ENCODE data around the gene DUT.
"Not testable (repeated sequence)": the region's sequence is repeated elsewhere in the genome, so short reads cannot be mapped to it uniquely, and the experiment has no call there.

DUT gene

DNA sequence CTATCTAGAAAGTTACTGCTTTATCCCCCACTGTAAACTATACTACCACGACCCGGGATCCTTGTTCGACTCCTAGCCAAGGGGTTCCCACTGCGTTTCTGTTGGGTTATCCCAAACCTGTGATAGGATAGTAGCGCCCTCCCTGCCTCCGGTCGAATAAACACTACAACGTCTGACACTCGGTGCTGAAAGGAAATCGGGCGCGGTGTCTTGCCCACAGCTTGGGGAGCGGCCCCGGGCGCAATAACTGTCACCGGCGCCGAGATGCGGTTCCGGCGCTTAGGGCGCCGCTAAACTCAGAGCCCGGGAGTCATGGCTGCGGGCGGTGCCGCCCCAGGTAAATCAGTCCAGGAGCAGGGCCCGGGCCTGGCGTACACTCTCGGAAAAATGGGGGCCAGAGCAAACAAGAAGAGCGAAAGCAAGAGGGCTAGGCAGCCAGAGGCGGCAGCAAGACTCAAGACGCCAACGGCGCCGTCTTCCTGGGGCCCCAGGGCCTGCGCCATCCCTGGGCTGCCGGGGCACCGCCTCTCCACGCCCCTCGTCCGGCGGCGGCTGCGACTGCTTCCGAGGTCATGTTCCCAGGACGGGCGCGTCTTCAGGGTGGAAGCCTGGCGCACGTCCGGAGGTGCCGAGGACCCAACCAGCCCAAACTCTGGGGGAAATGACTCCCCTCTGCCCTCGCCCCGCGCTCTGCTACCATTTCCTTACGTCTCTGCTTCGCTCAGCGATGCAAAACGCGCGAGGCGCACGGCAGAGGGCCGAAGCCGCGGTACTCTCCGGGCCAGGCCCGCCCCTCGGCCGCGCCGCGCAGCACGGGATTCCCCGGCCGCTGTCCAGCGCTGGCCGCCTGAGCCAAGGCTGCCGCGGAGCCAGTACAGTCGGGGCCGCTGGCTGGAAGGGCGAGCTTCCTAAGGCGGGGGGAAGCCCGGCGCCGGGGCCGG, at the start of gene DUT:
TSS of gene DUT (plus strand) at position 575 of the 941 bp plus-strand sequence. CDS start at position 662, 87 bp downstream.
- peak; percentile 67 for DNase-seq (ENCODE audit: low spot score)

- DNase-seq (ENCODE audit: low spot score): no peak
Measured at GRCh38 chr15:48281674-48282073, 49.6 kb upstream of the DUT start.

- no peak for DNase-seq (ENCODE audit: low spot score)
Measured at GRCh38 chr15:48282216-48282615, 49.0 kb upstream of the DUT start.

DNA sequence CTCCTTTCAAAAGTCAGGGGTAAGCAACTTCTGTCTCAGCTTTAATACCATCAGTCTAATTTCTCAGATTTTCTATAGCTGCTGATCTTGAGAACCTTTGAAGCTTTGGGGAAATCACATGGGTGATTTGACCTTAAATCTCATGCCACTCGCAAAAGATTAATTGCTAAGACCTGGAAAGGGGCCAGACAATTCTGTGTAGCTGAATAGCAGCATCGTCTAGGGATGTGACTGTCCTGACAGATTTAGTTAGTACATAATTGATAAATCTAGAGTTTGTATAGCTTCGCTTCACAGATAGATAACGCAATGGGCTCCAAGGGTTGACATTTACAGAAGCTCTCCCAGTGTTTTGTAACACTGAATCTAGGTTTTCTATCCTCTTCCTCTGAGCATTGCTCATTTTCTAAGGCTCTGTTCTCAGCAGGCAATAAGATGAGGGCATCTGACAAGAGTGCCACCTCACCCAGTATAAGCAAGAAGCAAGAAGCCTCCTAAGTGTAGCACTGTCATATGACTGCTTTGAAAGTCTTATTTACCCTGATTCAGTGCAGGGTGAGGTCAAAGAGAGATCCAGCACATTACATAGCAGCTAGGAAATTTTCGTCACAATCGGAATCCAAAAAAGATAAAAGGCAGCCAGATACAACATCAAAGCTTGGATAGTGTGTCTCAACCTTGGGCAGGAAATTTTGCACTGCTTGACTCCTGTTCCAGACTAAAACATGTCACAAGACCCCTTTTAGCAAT, 47.7 kb upstream of the DUT start:
- DNase-seq (ENCODE audit: low spot score): no peak

DNA sequence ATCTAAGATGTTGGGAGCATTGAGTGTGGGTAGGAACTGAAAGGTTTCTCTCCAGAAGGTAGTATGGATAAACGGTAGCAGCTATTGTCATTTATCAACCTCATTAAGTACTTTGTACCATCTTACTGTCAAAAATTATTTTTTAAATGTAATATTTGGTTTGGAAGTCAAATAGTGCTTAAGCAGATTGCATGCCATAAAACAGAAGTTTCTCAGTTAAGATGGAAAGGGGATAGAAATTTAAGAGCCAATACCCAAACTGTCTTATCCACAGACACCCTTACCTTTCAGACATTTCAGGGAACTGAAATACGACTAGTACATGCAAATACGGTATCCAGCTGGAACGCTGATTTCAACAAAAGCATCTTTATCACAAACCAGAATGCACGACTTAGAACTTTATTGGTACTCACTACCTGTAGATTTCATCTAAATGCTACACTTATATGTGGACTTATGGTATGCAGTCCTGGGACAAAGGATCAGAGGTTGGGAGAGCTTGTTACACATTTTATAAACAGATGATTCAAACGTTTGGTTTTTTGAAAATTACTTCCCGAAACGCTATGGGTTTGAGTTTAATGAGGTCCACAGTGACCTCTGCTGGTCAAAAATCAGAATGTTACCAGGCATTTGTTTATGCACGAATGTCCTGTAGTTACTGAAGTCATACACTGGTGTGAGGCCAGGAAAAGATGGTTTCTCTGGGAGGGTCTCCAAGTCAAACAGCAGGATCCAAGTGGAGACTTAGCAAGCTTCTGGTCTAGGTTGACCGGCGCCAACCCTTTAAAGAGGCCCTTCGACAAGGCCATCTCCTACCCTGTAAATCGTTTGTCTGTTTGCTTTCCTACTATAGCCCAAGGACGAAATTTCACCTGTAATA, 45.7 kb upstream of the DUT start:
- DNase-seq (ENCODE audit: low spot score): peak; percentile 34

DNA sequence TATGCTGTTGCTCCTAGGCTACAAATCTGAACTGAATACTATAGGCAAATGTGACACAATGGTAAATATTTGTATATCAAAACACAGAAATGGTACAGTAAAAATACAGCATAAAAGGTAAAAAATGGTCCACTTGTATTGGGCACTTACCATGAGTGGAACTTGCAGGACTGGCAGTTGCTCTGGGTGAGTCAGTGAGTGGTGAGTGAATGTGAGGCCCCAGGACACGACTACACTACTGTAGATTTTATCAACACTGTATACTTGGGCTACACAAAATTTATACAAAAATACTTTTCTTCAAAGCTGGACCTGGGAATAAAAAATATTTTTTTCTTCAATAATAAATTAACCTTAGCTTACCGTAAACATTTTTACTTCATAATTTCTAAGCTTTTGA, 41.6 kb upstream of the DUT start:
- DNase-seq (ENCODE audit: low spot score): no peak

- no peak for DNase-seq (ENCODE audit: low spot score)
Measured at GRCh38 chr15:48292458-48292857, 38.8 kb upstream of the DUT start.

GRCh38 chr15:48297668-48298067, 33.6 kb upstream of the DUT start:
- DNase-seq (ENCODE audit: low spot score): no peak

- no peak for DNase-seq (ENCODE audit: low spot score)
Measured at GRCh38 chr15:48298914-48299313, 32.3 kb upstream of the DUT start.

DNA sequence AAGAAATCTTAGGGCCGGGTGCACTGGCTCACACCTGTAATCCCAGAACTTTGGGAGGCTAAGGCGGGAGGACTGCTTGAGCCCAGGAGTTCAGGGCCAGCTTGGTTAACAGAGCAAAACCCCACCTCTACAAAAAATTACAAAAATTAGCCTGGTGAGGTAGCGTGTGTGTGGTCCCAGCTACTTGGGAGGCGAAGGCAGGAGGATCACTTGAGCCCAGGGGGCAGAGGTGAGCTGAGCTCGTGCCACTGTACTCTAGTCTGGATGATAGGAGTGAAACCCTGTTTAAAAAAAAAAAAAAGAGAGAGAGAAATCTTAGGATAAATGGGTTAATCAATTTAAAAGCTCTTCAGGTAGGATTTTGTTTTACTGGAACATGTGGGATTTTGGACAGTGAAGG, 31.2 kb upstream of the DUT start:
- DNase-seq (ENCODE audit: low spot score): no peak

DNA sequence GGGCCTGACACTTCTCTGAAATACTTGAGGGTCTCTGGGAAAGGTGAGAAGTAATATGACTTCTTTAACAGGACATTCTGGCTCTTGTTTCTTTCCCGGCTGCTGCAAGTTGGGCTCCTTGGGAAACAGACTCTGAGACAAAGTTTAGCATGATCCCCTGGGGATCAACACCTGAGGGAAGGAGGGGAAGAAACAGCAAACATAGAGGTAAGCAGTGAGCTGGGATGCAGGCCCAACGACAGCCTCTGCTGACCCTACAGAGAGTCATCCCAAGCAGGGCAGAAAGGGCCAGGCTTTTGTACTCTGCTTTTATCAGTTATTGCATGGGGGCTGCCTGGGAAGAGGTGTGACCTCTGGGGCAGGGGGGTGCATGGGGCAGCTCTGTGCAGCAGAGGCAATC, 26.8 kb upstream of the DUT start:
- no peak for DNase-seq (ENCODE audit: low spot score)

DNA sequence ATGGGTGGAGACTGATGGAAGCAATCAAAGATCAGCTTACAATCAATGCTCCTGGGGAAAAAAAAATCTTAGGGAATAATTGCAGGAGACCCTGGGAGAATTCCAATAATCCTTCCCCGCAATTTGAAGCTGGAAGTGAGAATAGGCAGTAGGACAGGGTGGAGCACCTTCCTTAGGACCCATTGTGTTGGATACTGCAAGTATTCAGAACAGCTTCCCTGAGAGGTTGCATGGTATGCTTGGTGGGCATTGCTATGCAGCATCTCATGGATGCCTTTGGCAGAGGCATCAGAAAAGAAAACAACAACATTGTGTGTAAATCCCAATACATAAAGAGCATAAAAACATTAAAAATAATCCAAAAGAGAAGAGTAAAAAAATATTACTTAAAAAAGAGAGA, 24.6 kb upstream of the DUT start:
- DNase-seq (ENCODE audit: low spot score): no peak

DNA sequence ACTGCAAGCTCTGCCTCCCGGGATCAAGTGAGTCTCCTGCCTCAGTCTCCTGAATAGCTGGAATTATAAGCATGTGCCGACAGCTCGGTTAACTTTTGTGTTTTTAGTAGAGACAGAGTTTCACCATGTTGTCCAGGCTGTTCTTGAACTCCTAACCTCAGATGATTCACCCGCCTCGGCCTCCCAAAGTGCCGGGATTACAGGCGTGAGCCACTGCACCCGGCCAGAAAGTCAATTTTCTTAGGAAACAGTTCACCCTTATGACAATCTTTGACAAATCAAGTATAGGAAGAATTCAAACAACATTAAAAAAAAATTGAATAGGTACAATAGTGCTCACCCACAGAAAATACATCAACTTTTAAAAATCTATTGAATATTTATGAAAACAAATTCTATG, 23.6 kb upstream of the DUT start:
- DNase-seq (ENCODE audit: low spot score): no peak

GRCh38 chr15:48309740-48310139, 21.5 kb upstream of the DUT start:
- no peak for DNase-seq (ENCODE audit: low spot score)

- no peak for DNase-seq (ENCODE audit: low spot score)
Measured at GRCh38 chr15:48313216-48313615, 18.0 kb upstream of the DUT start.

DNA sequence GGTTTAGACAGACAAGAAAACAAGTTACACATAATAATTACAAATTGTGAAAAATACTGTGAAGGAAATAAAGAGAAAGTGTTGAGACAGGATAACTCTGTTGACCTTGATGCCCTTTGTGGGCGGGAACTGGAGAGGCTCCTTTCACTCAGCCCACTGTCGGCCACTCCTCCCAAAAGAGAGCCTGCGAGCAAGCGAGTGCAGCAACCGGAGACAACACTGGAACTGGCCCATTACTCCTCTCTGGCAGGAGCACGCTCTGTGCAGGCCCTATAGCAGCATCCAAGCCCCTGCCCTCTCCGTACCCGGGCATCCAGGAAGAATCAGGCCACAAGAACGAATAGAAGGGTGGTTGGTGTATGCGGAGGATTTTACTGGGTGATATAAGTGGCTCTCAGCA, 16.2 kb upstream of the DUT start:
- no peak for DNase-seq (ENCODE audit: low spot score)

GRCh38 chr15:48317221-48317620, 14.0 kb upstream of the DUT start:
- DNase-seq (ENCODE audit: low spot score): no peak

DNA sequence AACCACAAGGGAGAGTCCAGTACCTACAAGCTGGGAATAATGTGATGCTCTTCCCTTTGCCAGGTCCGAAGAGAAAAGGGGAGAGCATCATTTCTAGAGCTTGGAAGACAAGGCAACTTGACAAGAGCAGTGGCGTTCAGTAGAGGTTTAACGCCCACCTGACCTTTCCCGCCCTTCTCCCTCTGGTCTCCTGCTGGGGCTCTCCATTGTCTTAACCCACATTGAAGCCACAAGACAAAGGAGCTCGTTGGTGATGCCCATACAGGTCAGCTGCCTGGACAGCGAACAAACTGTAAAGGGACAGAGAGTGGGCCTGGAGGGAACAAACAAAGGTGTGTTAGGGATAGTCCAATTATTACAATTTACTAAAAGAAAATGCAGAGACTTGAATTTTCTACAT, 13.1 kb upstream of the DUT start:
- DNase-seq (ENCODE audit: low spot score): no peak

DNA sequence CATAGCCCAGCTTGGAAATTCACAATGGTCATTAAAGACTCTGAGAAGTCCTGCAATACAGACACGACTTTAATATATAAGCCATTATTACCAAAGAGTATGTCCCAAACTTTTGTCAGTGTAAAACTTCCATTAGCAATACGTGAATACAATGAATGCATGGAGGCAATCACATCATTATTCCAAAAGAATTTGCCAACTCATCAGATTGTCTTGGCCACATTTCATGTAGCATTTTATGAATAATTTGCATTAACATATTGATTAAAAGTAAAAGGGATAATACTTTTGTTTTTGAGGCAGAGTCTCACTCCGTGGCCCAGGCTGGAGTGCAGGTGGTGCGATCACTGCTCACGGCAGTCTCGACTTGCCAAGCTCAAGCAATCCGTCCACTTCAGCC, 7.9 kb upstream of the DUT start:
- no peak for DNase-seq (ENCODE audit: low spot score)

GRCh38 chr15:48324949-48325348, 6.3 kb upstream of the DUT start:
- DNase-seq (ENCODE audit: low spot score): no peak

- DNase-seq (ENCODE audit: low spot score): no peak
Measured at GRCh38 chr15:48325400-48325799, 5.8 kb upstream of the DUT start.

DNA sequence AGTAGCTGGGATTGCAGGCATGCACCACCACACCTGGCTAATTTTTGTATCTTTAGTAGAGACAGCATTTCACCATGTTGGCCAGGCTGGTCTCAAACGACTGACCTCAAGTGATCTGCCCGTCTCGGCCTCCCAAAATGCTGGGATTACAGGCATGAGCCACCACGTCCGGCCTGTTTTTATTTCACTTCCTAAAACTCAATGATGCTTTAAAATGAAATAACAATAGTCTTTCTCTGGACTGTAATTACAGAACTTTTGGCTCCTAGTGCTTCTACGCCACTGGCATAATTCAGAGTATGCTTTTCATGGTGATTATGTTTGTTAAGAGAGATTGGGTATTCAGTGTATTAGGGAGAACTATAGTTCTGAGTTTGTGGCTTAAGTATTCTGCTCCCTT, 5.0 kb upstream of the DUT start:
- not testable (repeated sequence) for DNase-seq (ENCODE audit: low spot score)
